MM.1S (cell line): Measurements from ENCODE around the gene IL26.

ENCODE experiments used
- DNase-seq: peaks from one replicate; pipeline ENCODE4 v3.0.0-alpha.2; 2015
- H2AFZ ChIP-seq: fragments of 300-600 bp; sonication (generic); 2 replicates; pipeline ENCODE4 v1.6.0; 2016; ENCODE audit warnings: antibody characterized with exemption, low read length
- H3F3A ChIP-seq: fragments of 300-600 bp; sonication (generic); 2 replicates; pipeline ENCODE4 v1.6.1; 2016; ENCODE audit warnings: mild to moderate bottlenecking, antibody characterized with exemption, low read length, moderate library complexity, mixed read lengths; ENCODE audit not compliant: insufficient read depth
- H3K27ac ChIP-seq: fragments of 300-600 bp; sonication (generic); 2 replicates; pipeline ENCODE4 v1.5.1; 2016; ENCODE audit warnings: mild to moderate bottlenecking, low read length
- H3K27me3 ChIP-seq: fragments of 300-600 bp; sonication (generic); replicated peaks from 2 replicates; pipeline ENCODE4 v1.6.0; 2016; ENCODE audit warnings: low read length; ENCODE audit not compliant: insufficient read depth
- H3K36me3 ChIP-seq: fragments of 300-600 bp; sonication (generic); replicated peaks from 2 replicates; pipeline ENCODE4 v1.6.1; 2016; ENCODE audit warnings: mild to moderate bottlenecking, low read length, mixed read lengths; ENCODE audit not compliant: insufficient read depth
- H3K4me1 ChIP-seq: fragments of 300-600 bp; sonication (generic); 2 replicates; pipeline ENCODE4 v1.6.1; 2016; ENCODE audit warnings: low read length, mixed read lengths
- H3K4me2 ChIP-seq: fragments of 300-600 bp; sonication (generic); 2 replicates; pipeline ENCODE4 v1.6.0; 2016; ENCODE audit warnings: low read depth, low read length
- H3K4me3 ChIP-seq: fragments of 300-600 bp; sonication (generic); 2 replicates; pipeline ENCODE4 v1.5.1; 2016; ENCODE audit warnings: low read length, mixed read lengths
- H3K79me2 ChIP-seq: fragments of 300-600 bp; sonication (generic); 2 replicates; pipeline ENCODE4 v1.6.1; 2016; ENCODE audit warnings: mixed run types, low read length, mixed read lengths
- H3K9ac ChIP-seq: fragments of 300-600 bp; sonication (generic); 2 replicates; pipeline ENCODE4 v1.6.1; 2016; ENCODE audit warnings: low read length, mixed read lengths
- H3K9me2 ChIP-seq: fragments of 300-600 bp; sonication (generic); replicated peaks from 2 replicates; pipeline ENCODE4 v1.6.1; 2016; ENCODE audit warnings: mild to moderate bottlenecking, low read length, mixed read lengths; ENCODE audit not compliant: insufficient read depth
- H3K9me3 ChIP-seq: fragments of 300-600 bp; sonication (generic); replicated peaks from 2 replicates; pipeline ENCODE4 v1.6.1; 2016; ENCODE audit warnings: mild to moderate bottlenecking, low read length, mixed read lengths; ENCODE audit not compliant: insufficient read depth
- H4K20me1 ChIP-seq: fragments of 300-600 bp; sonication (generic); 2 replicates; pipeline ENCODE4 v1.6.1; 2016; ENCODE audit warnings: mild to moderate bottlenecking, low read length, moderate library complexity, mixed read lengths; ENCODE audit not compliant: insufficient read depth
- CTCF ChIP-seq: fragments of 300-600 bp; sonication (generic); IDR thresholded peaks from 2 replicates; pipeline ENCODE4 v1.5.1; 2016; ENCODE audit warnings: antibody characterized with exemption, low read length, mixed read lengths
- EZH2 ChIP-seq: fragments of 300-600 bp; sonication (generic); optimal IDR thresholded peaks from 2 replicates; pipeline ENCODE3; 2017; ENCODE audit warnings: low read depth, mild to moderate bottlenecking, antibody characterized with exemption, low read length, mixed read lengths
- EZH2phosphoT487 ChIP-seq: fragments of 300-600 bp; sonication (generic); IDR thresholded peaks from 2 replicates; pipeline ENCODE4 v1.6.1; 2018; ENCODE audit warnings: antibody characterized with exemption, low read length

IL26 gene

GRCh38 chr12:68166317-68166831, 59.2 kb downstream of the IL26 start:
- no peaks in the 10 kb centered on the region for H3K9me3 ChIP-seq
- no peaks in the 10 kb centered on the region for H3K79me2 ChIP-seq
- no peaks in the 10 kb centered on the region for H3K27me3 ChIP-seq

GRCh38 chr12:68163560-68164081, 62.0 kb downstream of the IL26 start:
- no peaks in the 10 kb centered on the region for H3F3A ChIP-seq
- H3K79me2 ChIP-seq: no peaks in the 10 kb centered on the region
- no peak for TF ChIP-seq EZH2
- TF ChIP-seq CTCF: no peak
- no peak for TF ChIP-seq EZH2phosphoT487
- no peak for DNase-seq
- no peak overlapping the region for H3K4me3 ChIP-seq
- no peaks in the 10 kb centered on the region for H3K9me3 ChIP-seq
- H3K27ac ChIP-seq: no peak overlapping the region
- no peaks in the 10 kb centered on the region for H3K9me2 ChIP-seq
- no peaks in the 10 kb centered on the region for H4K20me1 ChIP-seq
- H2AFZ ChIP-seq: no peak overlapping the region
- no peak overlapping the region for H3K9ac ChIP-seq
- no peaks in the 10 kb centered on the region for H3K27me3 ChIP-seq
- peaks cover 4% of the 10 kb centered on the region; the same call in 1 of the 2 replicates for H3K4me1 ChIP-seq
- no peaks in the 10 kb centered on the region for H3K36me3 ChIP-seq
- H3K4me2 ChIP-seq: no peak overlapping the region

More at GRCh38 chr12:68166317-68166831, 59.2 kb downstream of the IL26 start:
- Histone ChIP-seq H2AFZ (no peak overlapping the region), H3K27ac (no peak overlapping the region), H3K4me1 (no peaks in the 10 kb centered on the region), H3K9ac (no peak overlapping the region), H3K36me3 (no peaks in the 10 kb centered on the region), H3K4me2 (no peak overlapping the region), H3K4me3 (no peak overlapping the region), H4K20me1 (no peaks in the 10 kb centered on the region), H3K9me2 (no peaks in the 10 kb centered on the region), H3F3A (no peaks in the 10 kb centered on the region)
- no peak for DNase-seq
- TF ChIP-seq CTCF (no peak), EZH2phosphoT487 (no peak), EZH2 (no peak)

GRCh38 chr12:68162374-68162773, 63.2 kb downstream of the IL26 start:
- no peak for DNase-seq
- Histone ChIP-seq H3K4me2 (no peak overlapping the region), H3K9me3 (no peaks in the 10 kb centered on the region), H3K4me3 (no peak overlapping the region), H4K20me1 (no peaks in the 10 kb centered on the region), H3K9ac (no peak overlapping the region), H3K4me1 (peaks cover 4% of the 10 kb centered on the region; the same call in 1 of the 2 replicates), H3K27me3 (no peaks in the 10 kb centered on the region), H3F3A (no peaks in the 10 kb centered on the region), H3K27ac (no peak overlapping the region), H3K79me2 (no peaks in the 10 kb centered on the region), H3K9me2 (no peaks in the 10 kb centered on the region), H3K36me3 (no peaks in the 10 kb centered on the region), H2AFZ (no peak overlapping the region)
- TF ChIP-seq EZH2phosphoT487 (no peak), EZH2 (no peak), CTCF (no peak)
